ENCODE data around the gene GINS1.
"Not testable (repeated sequence)": the region's sequence is repeated elsewhere in the genome, so short reads cannot be mapped to it uniquely, and the experiment has no call there.

Gene GINS1

DNA sequence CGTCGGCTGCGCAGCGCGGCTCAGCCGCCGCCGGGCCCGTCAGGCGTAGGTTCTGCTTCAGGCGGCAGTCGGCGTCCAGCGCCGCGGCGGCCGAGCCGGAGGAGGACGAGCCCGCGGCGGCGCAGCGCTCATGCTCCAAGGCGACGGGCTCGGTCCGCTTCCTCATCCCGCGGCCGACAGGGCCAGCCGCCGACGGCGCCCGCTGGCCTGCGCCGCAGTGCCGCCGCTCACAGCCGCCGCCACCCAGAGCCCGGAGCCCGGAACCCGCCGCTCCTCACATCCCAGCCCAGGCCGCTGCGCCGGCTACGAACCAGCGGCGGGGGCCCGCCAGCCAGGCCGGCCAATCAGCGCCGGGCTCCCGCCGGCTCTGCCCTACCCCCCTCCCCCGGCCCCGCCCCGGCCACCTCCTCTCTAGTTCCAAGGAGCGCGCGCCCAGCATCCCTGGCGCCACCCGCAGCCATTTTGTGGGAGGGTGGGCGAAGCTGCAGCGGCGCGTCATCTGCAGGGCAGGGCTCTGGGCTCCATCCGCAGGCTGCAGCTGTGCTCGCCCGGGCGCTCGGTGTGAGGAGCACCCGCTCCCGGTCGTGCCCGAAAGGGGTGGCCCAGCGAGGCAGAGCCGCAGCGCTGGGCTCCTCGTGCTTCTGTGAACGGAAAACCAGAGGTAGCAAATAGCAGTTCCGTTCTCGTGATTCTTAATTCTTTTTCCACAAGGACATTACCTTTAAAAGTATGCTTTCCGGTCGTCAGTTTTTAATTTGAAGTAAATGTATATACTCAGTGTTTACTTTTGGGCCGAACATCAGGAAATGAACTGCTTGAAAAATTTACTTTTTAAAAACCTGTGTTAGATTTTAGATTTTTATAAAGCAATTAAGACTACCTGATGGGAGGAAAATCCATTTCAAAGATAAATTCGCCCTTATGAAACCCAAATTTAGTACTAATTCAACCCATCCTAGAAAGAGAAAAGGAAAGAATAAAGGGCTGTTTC lies 16.6 kb upstream of the GINS1 start, which contains the start of gene ABHD12:
ABHD12 (minus strand) TSS at position 298 of the 991 bp plus-strand sequence; CDS start at position 166, 132 bp downstream.
- TF ChIP-seq POLR2A (IDR thresholded peaks at IDR 0.05; ENCODE audit: low read depth, low read length) (peak; percentile 91), POLR2AphosphoS5 (IDR thresholded peaks at IDR 0.05; ENCODE audit: low read depth, low read length) (peak; percentile 92), TAF1 (IDR thresholded peaks at IDR 0.05; ENCODE audit: borderline replicate concordance, low read depth, low read length) (0 out of 2 replicates have a peak, but pooled peaks have one; percentile 40)
- FAIRE-seq (peak; percentile 91), DNase-seq (ENCODE audit: insufficient read length) (peak; percentile 95)

DNA sequence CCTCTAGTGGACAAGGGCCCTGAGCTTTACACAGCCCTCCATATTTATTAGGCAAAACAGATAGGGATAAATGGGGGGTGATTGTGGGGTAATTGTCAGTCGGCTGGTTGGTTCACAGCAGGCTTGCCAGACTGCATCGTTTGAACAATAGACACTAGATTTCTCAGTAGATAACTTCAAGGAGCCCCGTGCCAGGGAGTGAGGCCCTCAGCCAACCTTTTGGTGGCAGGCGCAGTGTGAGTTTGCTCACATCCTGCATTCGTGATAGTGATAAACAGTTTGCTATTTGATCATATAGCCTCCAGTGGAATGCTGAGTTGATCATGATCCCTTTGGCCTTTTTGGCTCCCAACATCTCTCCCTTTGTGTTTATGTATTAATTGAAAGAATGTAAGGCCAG lies 13.2 kb upstream of the GINS1 start:
- FAIRE-seq (no peak), DNase-seq (ENCODE audit: insufficient read length) (no peak)
- TF ChIP-seq TAF1 (IDR thresholded peaks at IDR 0.05; ENCODE audit: borderline replicate concordance, low read depth, low read length) (no peak), POLR2A (IDR thresholded peaks at IDR 0.05; ENCODE audit: low read depth, low read length) (no peak), POLR2AphosphoS5 (IDR thresholded peaks at IDR 0.05; ENCODE audit: low read depth, low read length) (no peak)

DNA sequence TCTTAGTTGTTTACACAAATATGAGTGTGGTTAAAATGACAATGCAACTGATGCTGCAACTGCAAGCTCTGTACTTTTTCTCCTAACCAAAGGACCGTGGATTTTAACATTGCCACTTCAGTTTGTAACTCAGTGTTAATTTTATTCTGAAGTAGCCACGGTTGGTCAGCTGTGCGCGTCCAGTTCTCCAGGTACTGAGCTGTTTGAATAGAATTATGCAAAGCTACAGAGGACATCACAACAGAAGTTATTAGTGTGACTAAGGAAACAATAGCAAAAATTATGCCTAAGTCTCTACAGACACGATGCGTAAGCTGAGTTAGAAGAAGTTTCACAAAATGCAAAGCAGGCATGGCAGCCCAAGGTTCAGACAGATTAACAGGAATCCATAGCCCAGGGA lies 12.5 kb upstream of the GINS1 start:
- FAIRE-seq (no peak), DNase-seq (ENCODE audit: insufficient read length) (no peak)
- TF ChIP-seq POLR2A (IDR thresholded peaks at IDR 0.05; ENCODE audit: low read depth, low read length) (no peak), POLR2AphosphoS5 (IDR thresholded peaks at IDR 0.05; ENCODE audit: low read depth, low read length) (no peak), TAF1 (IDR thresholded peaks at IDR 0.05; ENCODE audit: borderline replicate concordance, low read depth, low read length) (no peak)

- TF ChIP-seq POLR2AphosphoS5 (IDR thresholded peaks at IDR 0.05; ENCODE audit: low read depth, low read length) (no peak), POLR2A (IDR thresholded peaks at IDR 0.05; ENCODE audit: low read depth, low read length) (no peak), TAF1 (IDR thresholded peaks at IDR 0.05; ENCODE audit: borderline replicate concordance, low read depth, low read length) (no peak)
- FAIRE-seq = no peak
- no peak for DNase-seq (ENCODE audit: insufficient read length)
Observed at GRCh38 chr20:25397096-25397495, 10.4 kb upstream of the GINS1 start.

- no peak for DNase-seq (ENCODE audit: insufficient read length)
- no peak for FAIRE-seq
- TF ChIP-seq POLR2AphosphoS5 (IDR thresholded peaks at IDR 0.05; ENCODE audit: low read depth, low read length) (no peak), POLR2A (IDR thresholded peaks at IDR 0.05; ENCODE audit: low read depth, low read length) (no peak), TAF1 (IDR thresholded peaks at IDR 0.05; ENCODE audit: borderline replicate concordance, low read depth, low read length) (no peak)
Observed at GRCh38 chr20:25397821-25398220, 9.7 kb upstream of the GINS1 start.

GRCh38 chr20:25398376-25399036 lies 9.0 kb upstream of the GINS1 start:
- DNase-seq (ENCODE audit: insufficient read length) = no peak
- TF ChIP-seq POLR2A (IDR thresholded peaks at IDR 0.05; ENCODE audit: low read depth, low read length) (no peak), POLR2AphosphoS5 (IDR thresholded peaks at IDR 0.05; ENCODE audit: low read depth, low read length) (no peak), TAF1 (IDR thresholded peaks at IDR 0.05; ENCODE audit: borderline replicate concordance, low read depth, low read length) (no peak)
- no peak for FAIRE-seq

DNA sequence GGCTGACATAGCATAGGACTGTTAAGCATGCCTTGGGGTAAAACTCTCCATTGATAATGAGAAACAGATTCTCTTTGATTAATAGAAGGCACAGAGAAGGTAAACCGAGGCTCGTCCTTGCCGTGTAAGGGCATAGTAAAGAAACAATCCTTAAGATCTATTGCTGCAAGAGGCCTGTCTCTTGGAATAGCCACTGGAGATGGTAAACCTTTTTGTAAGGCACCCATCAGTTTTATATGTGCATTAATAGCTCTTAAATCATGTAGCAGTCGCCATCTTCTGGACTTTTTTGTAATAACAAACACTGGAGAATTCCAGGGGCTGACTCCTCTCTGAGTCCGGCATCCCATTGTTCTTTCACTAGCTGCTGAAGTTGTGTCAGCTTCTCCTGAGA lies 8.4 kb upstream of the GINS1 start:
- FAIRE-seq = no peak
- DNase-seq (ENCODE audit: insufficient read length) = no peak
- TF ChIP-seq POLR2AphosphoS5 (IDR thresholded peaks at IDR 0.05; ENCODE audit: low read depth, low read length) = no peak
- no peak for TF ChIP-seq TAF1 (IDR thresholded peaks at IDR 0.05; ENCODE audit: borderline replicate concordance, low read depth, low read length)
- TF ChIP-seq POLR2A (IDR thresholded peaks at IDR 0.05; ENCODE audit: low read depth, low read length) = no peak

DNA sequence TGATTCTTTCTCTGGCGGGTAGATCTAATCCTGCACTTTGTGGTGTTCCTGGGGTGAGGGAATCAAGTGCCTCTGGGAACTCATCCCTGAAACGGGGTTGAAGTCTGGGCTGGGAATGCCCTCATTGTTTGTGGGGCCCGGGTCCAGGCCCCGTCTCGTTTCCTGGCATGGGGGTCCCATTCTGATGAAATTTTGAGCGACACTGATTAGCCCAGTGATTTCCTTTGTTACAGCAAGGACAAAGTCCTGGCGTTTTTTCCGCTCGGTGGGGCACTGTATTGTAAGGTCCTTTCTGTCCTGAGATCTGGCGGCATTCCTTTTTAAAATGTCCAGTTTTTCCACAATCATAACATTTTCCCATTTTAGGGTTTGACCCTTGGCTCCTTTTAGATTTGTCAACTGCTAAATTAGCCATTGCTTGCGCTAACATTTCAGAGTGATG lies 7.2 kb upstream of the GINS1 start:
- FAIRE-seq; DNase-seq (ENCODE audit: insufficient read length): not testable (repeated sequence)

- DNase-seq (ENCODE audit: insufficient read length) (no peak), FAIRE-seq (no peak)
- TF ChIP-seq TAF1 (IDR thresholded peaks at IDR 0.05; ENCODE audit: borderline replicate concordance, low read depth, low read length) = no peak
Observed at GRCh38 chr20:25402583-25402982, 4.9 kb upstream of the GINS1 start.

- TF ChIP-seq POLR2AphosphoS5 (IDR thresholded peaks at IDR 0.05; ENCODE audit: low read depth, low read length) (no peak), POLR2A (IDR thresholded peaks at IDR 0.05; ENCODE audit: low read depth, low read length) (no peak), TAF1 (IDR thresholded peaks at IDR 0.05; ENCODE audit: borderline replicate concordance, low read depth, low read length) (no peak)
- FAIRE-seq (no peak), DNase-seq (ENCODE audit: insufficient read length) (no peak)
Observed at GRCh38 chr20:25408170-25408547, 686 bp downstream of the GINS1 start.

DNA sequence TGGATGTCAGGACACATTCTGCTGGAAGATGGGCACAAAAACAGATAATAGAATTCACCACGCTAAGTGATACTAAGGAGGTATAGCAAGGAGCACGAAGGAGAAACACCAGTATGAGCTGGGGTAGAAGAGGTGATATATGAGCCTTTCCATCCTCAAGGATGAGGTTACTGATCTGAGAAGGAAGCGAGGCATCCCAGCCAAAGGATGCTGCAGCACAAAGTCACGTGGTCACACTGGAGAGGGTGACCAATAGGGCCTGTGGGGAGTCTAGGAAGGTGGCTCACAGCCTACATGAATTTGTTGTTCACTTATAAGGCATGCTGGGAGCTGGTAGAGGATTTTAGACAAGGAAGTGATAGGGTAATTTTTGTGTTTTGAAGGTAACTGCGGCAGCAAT lies 1.4 kb downstream of the GINS1 start:
- DNase-seq (ENCODE audit: insufficient read length) = no peak
- TF ChIP-seq POLR2AphosphoS5 (IDR thresholded peaks at IDR 0.05; ENCODE audit: low read depth, low read length) = no peak
- TF ChIP-seq POLR2A (IDR thresholded peaks at IDR 0.05; ENCODE audit: low read depth, low read length) = no peak
- no peak for TF ChIP-seq TAF1 (IDR thresholded peaks at IDR 0.05; ENCODE audit: borderline replicate concordance, low read depth, low read length)
- FAIRE-seq = no peak

- no peak for TF ChIP-seq TAF1 (IDR thresholded peaks at IDR 0.05; ENCODE audit: borderline replicate concordance, low read depth, low read length)
- TF ChIP-seq POLR2A (IDR thresholded peaks at IDR 0.05; ENCODE audit: low read depth, low read length) = no peak
- TF ChIP-seq POLR2AphosphoS5 (IDR thresholded peaks at IDR 0.05; ENCODE audit: low read depth, low read length) = no peak
- FAIRE-seq (no peak), DNase-seq (ENCODE audit: insufficient read length) (no peak)
Observed at GRCh38 chr20:25418776-25419175, 11.3 kb downstream of the GINS1 start.

Measured in GM12892 (cell line).